Measurements from ENCODE around the gene ATE1.

ATE1 gene

GRCh38 chr10:121774813-121775212 lies 153.0 kb downstream of the ATE1 start:
- TF ChIP-seq, protein P1, sequence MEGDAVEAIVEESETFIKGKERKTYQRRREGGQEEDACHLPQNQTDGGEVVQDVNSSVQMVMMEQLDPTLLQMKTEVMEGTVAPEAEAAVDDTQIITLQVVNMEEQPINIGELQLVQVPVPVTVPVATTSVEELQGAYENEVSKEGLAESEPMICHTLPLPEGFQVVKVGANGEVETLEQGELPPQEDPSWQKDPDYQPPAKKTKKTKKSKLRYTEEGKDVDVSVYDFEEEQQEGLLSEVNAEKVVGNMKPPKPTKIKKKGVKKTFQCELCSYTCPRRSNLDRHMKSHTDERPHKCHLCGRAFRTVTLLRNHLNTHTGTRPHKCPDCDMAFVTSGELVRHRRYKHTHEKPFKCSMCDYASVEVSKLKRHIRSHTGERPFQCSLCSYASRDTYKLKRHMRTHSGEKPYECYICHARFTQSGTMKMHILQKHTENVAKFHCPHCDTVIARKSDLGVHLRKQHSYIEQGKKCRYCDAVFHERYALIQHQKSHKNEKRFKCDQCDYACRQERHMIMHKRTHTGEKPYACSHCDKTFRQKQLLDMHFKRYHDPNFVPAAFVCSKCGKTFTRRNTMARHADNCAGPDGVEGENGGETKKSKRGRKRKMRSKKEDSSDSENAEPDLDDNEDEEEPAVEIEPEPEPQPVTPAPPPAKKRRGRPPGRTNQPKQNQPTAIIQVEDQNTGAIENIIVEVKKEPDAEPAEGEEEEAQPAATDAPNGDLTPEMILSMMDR (IDR thresholded peaks at IDR 0.05; ENCODE audit: control insufficient read depth, insufficient read depth, low read depth, low read length, missing control alignments) = no peak

GRCh38 chr10:121774404-121774803 lies 153.4 kb downstream of the ATE1 start:
- DNase-seq (ENCODE audit: low read depth) = no peak
- no peak overlapping the region for H3K4me3 ChIP-seq (ENCODE audit: control insufficient read depth, low read depth, low read length)
- TF ChIP-seq, protein P1 (IDR thresholded peaks at IDR 0.05; ENCODE audit: control insufficient read depth, insufficient read depth, low read depth, low read length, missing control alignments) = no peak

More at GRCh38 chr10:121774813-121775212, 153.0 kb downstream of the ATE1 start:
- H3K4me3 ChIP-seq (ENCODE audit: control insufficient read depth, low read depth, low read length) = no peak overlapping the region
- DNase-seq (ENCODE audit: low read depth) = no peak

DNA sequence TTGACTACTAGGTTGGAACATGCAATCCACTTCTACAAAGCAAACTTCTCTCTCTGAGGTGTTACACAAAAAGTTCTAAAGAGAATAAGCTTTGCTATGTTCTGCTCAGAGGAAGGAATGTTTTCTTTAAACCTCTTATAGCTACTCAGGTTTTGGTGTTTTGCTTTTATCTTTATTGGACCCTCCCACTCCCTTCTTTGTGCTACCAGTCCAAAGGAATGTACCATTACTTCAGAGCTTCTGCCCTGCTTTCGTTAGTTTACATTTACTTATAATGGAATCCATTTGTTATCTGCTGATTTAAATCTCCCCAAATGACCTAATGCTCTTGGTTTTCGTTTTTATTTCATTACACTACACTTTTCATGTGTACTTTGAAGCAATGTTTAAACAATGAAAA lies 154.9 kb downstream of the ATE1 start:
- DNase-seq (ENCODE audit: low read depth) = no peak
- no peak overlapping the region for H3K4me3 ChIP-seq (ENCODE audit: control insufficient read depth, low read depth, low read length)
- TF ChIP-seq, protein P1 (IDR thresholded peaks at IDR 0.05; ENCODE audit: control insufficient read depth, insufficient read depth, low read depth, low read length, missing control alignments) = no peak

GRCh38 chr10:121772406-121772805 lies 155.4 kb downstream of the ATE1 start:
- no peak for DNase-seq (ENCODE audit: low read depth)
- TF ChIP-seq, protein P1 (IDR thresholded peaks at IDR 0.05; ENCODE audit: control insufficient read depth, insufficient read depth, low read depth, low read length, missing control alignments) = no peak
- H3K4me3 ChIP-seq (ENCODE audit: control insufficient read depth, low read depth, low read length) = no peak overlapping the region

DNA sequence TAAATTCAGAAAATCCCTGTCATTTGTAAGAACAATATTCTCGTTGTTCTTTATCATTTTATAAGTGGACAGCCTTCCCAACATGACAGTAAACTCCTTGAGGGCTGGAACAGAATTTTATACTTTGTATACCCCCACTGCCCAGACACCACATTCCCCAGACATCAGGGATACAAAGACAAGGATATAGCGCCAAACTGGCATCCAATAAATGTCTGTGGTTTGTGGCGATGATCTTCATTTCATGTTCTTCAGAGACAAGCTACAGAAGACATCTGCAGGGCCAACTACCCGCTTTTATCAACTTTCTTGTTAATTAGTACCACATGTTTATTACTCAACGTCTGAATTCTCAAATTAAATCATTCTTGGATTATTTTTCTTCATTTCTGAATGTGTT lies 155.9 kb downstream of the ATE1 start:
- TF ChIP-seq, protein P1 (IDR thresholded peaks at IDR 0.05; ENCODE audit: control insufficient read depth, insufficient read depth, low read depth, low read length, missing control alignments) = no peak
- DNase-seq (ENCODE audit: low read depth) = peak; percentile 52
- H3K4me3 ChIP-seq (ENCODE audit: control insufficient read depth, low read depth, low read length) = no peak overlapping the region

DNA sequence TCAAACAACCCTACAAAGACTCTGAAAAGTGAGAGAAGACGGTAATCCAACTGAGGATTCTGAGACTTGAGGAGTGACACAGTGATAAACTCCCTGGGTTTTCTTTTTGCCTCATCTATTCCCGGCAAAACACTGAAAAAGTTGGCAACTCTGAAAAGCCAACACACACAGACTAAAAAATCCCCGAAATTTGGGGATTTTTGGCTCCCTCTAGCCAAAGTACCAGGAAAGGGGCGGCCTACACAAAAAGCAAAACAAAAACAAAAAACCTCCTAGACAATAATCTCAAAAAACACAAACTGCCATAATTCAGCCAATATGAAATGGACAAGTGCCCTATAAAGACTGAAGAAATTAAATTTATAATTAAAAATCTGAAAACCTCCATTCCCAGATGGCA lies 161.4 kb downstream of the ATE1 start:
- H3K4me3 ChIP-seq (ENCODE audit: control insufficient read depth, low read depth, low read length) = no peak overlapping the region
- TF ChIP-seq, protein P1 (IDR thresholded peaks at IDR 0.05; ENCODE audit: control insufficient read depth, insufficient read depth, low read depth, low read length, missing control alignments) = no peak
- no peak for DNase-seq (ENCODE audit: low read depth)

DNA sequence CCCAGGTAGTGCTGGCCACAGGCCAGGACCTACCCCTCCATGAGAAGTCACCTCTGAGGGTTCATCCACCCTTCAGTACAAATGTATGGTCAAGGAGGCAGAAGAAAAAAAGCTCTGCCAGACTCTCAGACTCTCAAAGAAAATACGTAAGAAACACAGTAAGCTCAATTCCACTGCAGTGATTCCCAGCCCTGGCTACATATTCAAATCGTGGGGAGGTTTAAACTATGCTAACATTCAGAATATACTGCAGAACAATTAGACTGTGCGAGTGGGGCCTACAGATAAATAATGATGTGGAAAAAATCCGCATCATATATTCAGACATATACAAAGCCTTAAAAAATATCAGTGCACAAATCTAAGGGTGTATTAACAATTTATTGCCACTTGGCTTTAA lies 162.6 kb downstream of the ATE1 start:
- DNase-seq (ENCODE audit: low read depth) = no peak
- TF ChIP-seq, protein P1 (IDR thresholded peaks at IDR 0.05; ENCODE audit: control insufficient read depth, insufficient read depth, low read depth, low read length, missing control alignments) = no peak
- H3K4me3 ChIP-seq (ENCODE audit: control insufficient read depth, low read depth, low read length) = no peak overlapping the region

All from AG09309 (cell line).